Adipose tissue (tissue), 3 donors: ENCODE data around the gene CST9L. TPM values are rescaled to one million over a fixed set of nuclear protein-coding genes. Genes with fewer than 3 reads are reported as not detected.

ENCODE experiments used
- H3K27ac ChIP-seq: one replicate; pipeline ENCODE4 v1.5.1; 2013; ENCODE audit warnings: low read depth, low read length
- WGBS, 3 donors: extraction: QIAGEN DNeasy Blood & Tissue Kit; methylation state at CpG; one replicate each; pipeline ENCODE4 v1.1.7; 2013; 5-methylcytosine and 5-hydroxymethylcytosine counted together
- polyA plus RNA-seq, 3 donors: library from polyadenylated mRNA; stranded (reverse); fragments of 200-250 nt; gene quantifications; one replicate each; pipeline ENCODE4 v1.2.3, GENCODE V29; 2013
- donor health status: healthy with polysubstance abuse.
- donor health status: Bipolar disorder and iron deficiency.
- donor health status: healthy.

The CST9L gene
- polyA plus RNA-seq, 3 donors = not detected

- WGBS, 3 donors = 47 to 82% (median 57%) methylated on average over 1 of the region's 1 CpG
- no peak overlapping the region for H3K27ac ChIP-seq
Measured at GRCh38 chr20:23528867-23529431, 39.3 kb downstream of the CST9L start.

GRCh38 chr20:23526850-23527249, 41.4 kb downstream of the CST9L start:
- 89 to 95% (median 94%) methylated on average over 1 of the region's 1 CpG for WGBS, 3 donors

GRCh38 chr20:23524146-23524545, 44.1 kb downstream of the CST9L start:
- WGBS, 3 donors = 72 to 89% (median 86%) methylated on average over 10 of the region's 10 CpGs

More at GRCh38 chr20:23526850-23527249, 41.4 kb downstream of the CST9L start:
- no peak overlapping the region for H3K27ac ChIP-seq

GRCh38 chr20:23520185-23520584, 48.1 kb downstream of the CST9L start:
- 58 to 60% (median 60%) methylated on average over 2 of the region's 2 CpGs for WGBS, 3 donors
- no peak overlapping the region for H3K27ac ChIP-seq

More at GRCh38 chr20:23524146-23524545, 44.1 kb downstream of the CST9L start:
- no peak overlapping the region for H3K27ac ChIP-seq

- no peak overlapping the region for H3K27ac ChIP-seq
- WGBS, 3 donors = 66 to 82% (median 81%) methylated on average over 6 of the region's 6 CpGs
Measured at GRCh38 chr20:23519556-23519955, 48.7 kb downstream of the CST9L start.

GRCh38 chr20:23517719-23518118, 50.6 kb downstream of the CST9L start:
- 73 to 81% (median 78%) methylated on average over 4 of the region's 4 CpGs for WGBS, 3 donors
- no peak overlapping the region for H3K27ac ChIP-seq

GRCh38 chr20:23515250-23515939, 52.9 kb downstream of the CST9L start:
- WGBS, 3 donors = 77 to 84% (median 80%) methylated on average over 5 of the region's 5 CpGs
- no peak overlapping the region for H3K27ac ChIP-seq

GRCh38 chr20:23514848-23515247, 53.4 kb downstream of the CST9L start:
- WGBS, 3 donors = 24 to 67% (median 62%) methylated on average over 1 of the region's 1 CpG
- no peak overlapping the region for H3K27ac ChIP-seq

Other genes starting within 250 kb of the CST9L start
- 10 to 100 TPM in 2 of 3 donors, 1 to 10 TPM in 1; 9.8 to 38.8 (median 27.1) TPM for gene NXT1, start 217.7 kb downstream of the CST9L start, polyA plus RNA-seq
- gene GZF1, start 206.3 kb downstream of the CST9L start, polyA plus RNA-seq = 10 to 100 TPM in 1 of 3 donors, 1 to 10 TPM in 2; 4.8 to 29.1 (median 7.0) TPM
- 1 to 10 TPM; 2.6 to 7.6 (median 3.8) TPM for gene NAPB, start 147.0 kb downstream of the CST9L start, polyA plus RNA-seq
- not detected for gene CSTL1, start 128.8 kb downstream of the CST9L start, polyA plus RNA-seq
- not detected for gene CST11, start 115.6 kb downstream of the CST9L start, polyA plus RNA-seq
- gene CST8, start 77.4 kb downstream of the CST9L start, polyA plus RNA-seq = not detected
- gene CST9, start 37.4 kb upstream of the CST9L start, polyA plus RNA-seq = not detected
- 1,000 to 10,000 TPM in 1 of 3 donors, 100 to 1,000 TPM in 2; 316 to 1,352 (median 886) TPM for gene CST3, start 69.5 kb upstream of the CST9L start, polyA plus RNA-seq
- not detected for gene CST4, start 120.6 kb upstream of the CST9L start, polyA plus RNA-seq
- gene CST1, start 182.5 kb upstream of the CST9L start, polyA plus RNA-seq = not detected